Adipose tissue (tissue), 3 donors: ENCODE measurements around the gene POC1B. TPM values are rescaled to one million over a fixed set of nuclear protein-coding genes. Genes with fewer than 3 reads are reported as not detected.

ENCODE experiments used
- H3K27ac ChIP-seq: one replicate; pipeline ENCODE4 v1.5.1; 2013; ENCODE audit warnings: low read depth, low read length
- WGBS, 3 donors: extraction: QIAGEN DNeasy Blood & Tissue Kit; methylation state at CpG; one replicate each; pipeline ENCODE4 v1.1.7; 2013; 5-methylcytosine and 5-hydroxymethylcytosine counted together
- polyA plus RNA-seq, 3 donors: library from polyadenylated mRNA; stranded (reverse); fragments of 200-250 nt; gene quantifications; one replicate each; pipeline ENCODE4 v1.2.3, GENCODE V29; 2013
- donor health status: healthy with polysubstance abuse.
- donor health status: Bipolar disorder and iron deficiency.
- donor health status: healthy.

POC1B gene
- polyA plus RNA-seq, 3 donors = 3.6 to 8.1 (median 6.1) TPM

GRCh38 chr12:89506050-89506449, 19.8 kb downstream of the POC1B start:
- 0 to 56% (median 37%) methylated on average over 1 of the region's 1 CpG for WGBS, 3 donors
- H3K27ac ChIP-seq = no peak overlapping the region

GRCh38 chr12:89504560-89505346, 21.1 kb downstream of the POC1B start:
- WGBS, 3 donors = 91 to 94% (median 93%) methylated on average over 6 of the region's 6 CpGs
- H3K27ac ChIP-seq = no peak overlapping the region

GRCh38 chr12:89501793-89502192, 24.1 kb downstream of the POC1B start:
- no peak overlapping the region for H3K27ac ChIP-seq

- H3K27ac ChIP-seq = no peak overlapping the region
- WGBS, 3 donors = 96 to 98% (median 97%) methylated on average over 19 of the region's 19 CpGs
Observed at GRCh38 chr12:89499857-89500256, 26.0 kb downstream of the POC1B start.

- no peak overlapping the region for H3K27ac ChIP-seq
Observed at GRCh38 chr12:89497467-89497866, 28.4 kb downstream of the POC1B start.

GRCh38 chr12:89497005-89497404, 28.8 kb downstream of the POC1B start:
- no peak overlapping the region for H3K27ac ChIP-seq
- 58 to 87% (median 84%) methylated on average over 4 of the region's 4 CpGs for WGBS, 3 donors

More at GRCh38 chr12:89497467-89497866, 28.4 kb downstream of the POC1B start:
- WGBS, 3 donors = 79 to 84% (median 82%) methylated on average over 4 of the region's 4 CpGs

GRCh38 chr12:89494411-89495231, 31.2 kb downstream of the POC1B start:
- 88 to 92% (median 91%) methylated on average over 9 of the region's 9 CpGs for WGBS, 3 donors
- no peak overlapping the region for H3K27ac ChIP-seq

GRCh38 chr12:89493670-89494302, 32.1 kb downstream of the POC1B start:
- 85 to 90% (median 88%) methylated on average over 5 of the region's 5 CpGs for WGBS, 3 donors
- H3K27ac ChIP-seq = no peak overlapping the region

- 60 to 91% (median 68%) methylated on average over 5 of the region's 5 CpGs for WGBS, 3 donors
- no peak overlapping the region for H3K27ac ChIP-seq
Observed at GRCh38 chr12:89492883-89493282, 33.0 kb downstream of the POC1B start.

GRCh38 chr12:89490922-89491321, 34.9 kb downstream of the POC1B start:
- 95 to 100% (median 100%) methylated on average over 1 of the region's 1 CpG for WGBS, 3 donors
- H3K27ac ChIP-seq = no peak overlapping the region

GRCh38 chr12:89486264-89486663, 39.6 kb downstream of the POC1B start:
- no peak overlapping the region for H3K27ac ChIP-seq
- WGBS, 3 donors = 93 to 96% (median 94%) methylated on average over 2 of the region's 2 CpGs

- WGBS, 3 donors = 81 to 92% (median 89%) methylated on average over 1 of the region's 1 CpG
- no peak overlapping the region for H3K27ac ChIP-seq
Observed at GRCh38 chr12:89484470-89484869, 41.4 kb downstream of the POC1B start.

- 83 to 93% (median 90%) methylated on average over 2 of the region's 2 CpGs for WGBS, 3 donors
- H3K27ac ChIP-seq = no peak overlapping the region
Observed at GRCh38 chr12:89481213-89481914, 44.5 kb downstream of the POC1B start.

GRCh38 chr12:89479982-89480381, 45.9 kb downstream of the POC1B start:
- no peak overlapping the region for H3K27ac ChIP-seq
- WGBS, 3 donors = 72 to 96% (median 96%) methylated on average over 3 of the region's 3 CpGs

GRCh38 chr12:89477633-89478279, 48.1 kb downstream of the POC1B start:
- no peak overlapping the region for H3K27ac ChIP-seq
- 88 to 98% (median 95%) methylated on average over 8 of the region's 8 CpGs for whole genome bisulfite sequencing, 3 donors

GRCh38 chr12:89476904-89477595, 48.8 kb downstream of the POC1B start:
- 73 to 85% (median 83%) methylated on average over 4 of the region's 4 CpGs for WGBS, 3 donors
- no peak overlapping the region for H3K27ac ChIP-seq

GRCh38 chr12:89476232-89476631, 49.6 kb downstream of the POC1B start:
- H3K27ac ChIP-seq = no peak overlapping the region
- 89 to 90% (median 89%) methylated on average over 3 of the region's 3 CpGs for WGBS, 3 donors
